CD4-positive, alpha-beta T cell treated with Interleukin-1 beta for 1 hour (primary cell): ENCODE data around the gene IL4.

Experiments used
- DNase-seq, 2 donors: peaks; one replicate each; pipeline ENCODE4 v3.0.0-alpha.2; 2020 to 2022

Gene IL4

GRCh38 chr5:132658381-132659302, 15.1 kb upstream of the IL4 start:
- DNase-seq: no peak

GRCh38 chr5:132659598-132660493, 13.9 kb upstream of the IL4 start:
- no peak for DNase-seq

GRCh38 chr5:132661231-132662003, 12.4 kb upstream of the IL4 start:
- DNase-seq: no peak

GRCh38 chr5:132662004-132662401, 11.8 kb upstream of the IL4 start:
- DNase-seq: no peak

- DNase-seq: peak; percentile 16 to 41
Measured at GRCh38 chr5:132662925-132663770, 10.6 kb upstream of the IL4 start.

- peak; percentile 37 to 38 for DNase-seq
Measured at GRCh38 chr5:132663771-132664695, 9.8 kb upstream of the IL4 start.

GRCh38 chr5:132664696-132665209, 9.0 kb upstream of the IL4 start:
- DNase-seq: no peak

- no peak for DNase-seq
Measured at GRCh38 chr5:132665574-132666080, 8.2 kb upstream of the IL4 start.

GRCh38 chr5:132666310-132667123, 7.3 kb upstream of the IL4 start:
- DNase-seq: peak in 1 of 2 donors; percentile 16

- DNase-seq: no peak
Measured at GRCh38 chr5:132667309-132667708, 6.5 kb upstream of the IL4 start.

- DNase-seq: no peak
Measured at GRCh38 chr5:132667761-132668705, 5.8 kb upstream of the IL4 start.

- no peak for DNase-seq
Measured at GRCh38 chr5:132668706-132669454, 4.9 kb upstream of the IL4 start.

GRCh38 chr5:132669455-132669820, 4.4 kb upstream of the IL4 start:
- no peak for DNase-seq

- no peak for DNase-seq
Measured at GRCh38 chr5:132669966-132670882, 3.6 kb upstream of the IL4 start.

GRCh38 chr5:132671000-132671399, 2.8 kb upstream of the IL4 start:
- DNase-seq: no peak

- DNase-seq: no peak
Measured at GRCh38 chr5:132673488-132673887, 301 bp upstream of the IL4 start.
